ENCODE data around the gene ZNF581.
A peak's percentile ranks its signal among the peaks of the same experiment; 100 is the strongest.

The ZNF581 gene

GRCh38 chr19:55667511-55667910 is 24.1 kb downstream of the ZNF581 start:
- DNase-seq = no peak

- no peak for DNase-seq
Observed at GRCh38 chr19:55667958-55668357, 24.5 kb downstream of the ZNF581 start.

DNA sequence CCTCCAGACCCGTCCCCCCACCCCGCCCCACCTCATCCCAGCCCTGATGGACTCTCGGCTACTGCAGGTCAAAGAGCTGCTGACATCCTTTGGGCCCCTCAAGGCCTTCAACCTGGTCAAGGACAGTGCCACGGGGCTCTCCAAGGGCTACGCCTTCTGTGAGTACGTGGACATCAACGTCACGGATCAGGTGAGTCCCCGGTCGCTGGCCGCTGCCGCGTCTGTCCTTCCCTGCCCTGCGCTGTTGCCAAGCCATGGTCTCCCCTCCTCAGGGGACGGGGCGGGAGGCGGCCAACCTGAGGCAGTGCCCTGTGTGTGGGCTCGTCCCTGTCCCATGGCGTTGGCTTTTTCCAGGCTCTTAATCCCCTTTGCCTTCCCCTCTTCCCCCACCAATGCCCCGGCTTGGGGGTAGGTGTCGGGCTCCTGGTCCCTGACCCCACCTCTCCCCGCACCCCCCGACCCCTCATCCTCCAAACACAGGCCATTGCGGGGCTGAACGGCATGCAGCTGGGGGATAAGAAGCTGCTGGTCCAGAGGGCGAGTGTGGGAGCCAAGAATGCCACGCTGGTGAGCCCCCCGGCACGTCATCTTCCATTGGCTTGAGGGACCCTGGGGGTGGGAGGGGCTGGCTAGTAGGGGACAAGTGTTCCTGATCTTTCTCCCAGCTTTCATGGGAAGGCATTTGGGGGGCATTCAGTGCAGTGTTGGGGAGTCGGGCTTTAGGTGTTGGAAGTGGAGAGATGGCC is 25.3 kb downstream of the ZNF581 start:
- no peak for DNase-seq

GRCh38 chr19:55669418-55670279 is 26.2 kb downstream of the ZNF581 start:
- DNase-seq = no peak

- no peak for DNase-seq
Observed at GRCh38 chr19:55670280-55671053, 27.0 kb downstream of the ZNF581 start.

GRCh38 chr19:55671054-55671378 is 27.6 kb downstream of the ZNF581 start:
- DNase-seq = no peak

DNA sequence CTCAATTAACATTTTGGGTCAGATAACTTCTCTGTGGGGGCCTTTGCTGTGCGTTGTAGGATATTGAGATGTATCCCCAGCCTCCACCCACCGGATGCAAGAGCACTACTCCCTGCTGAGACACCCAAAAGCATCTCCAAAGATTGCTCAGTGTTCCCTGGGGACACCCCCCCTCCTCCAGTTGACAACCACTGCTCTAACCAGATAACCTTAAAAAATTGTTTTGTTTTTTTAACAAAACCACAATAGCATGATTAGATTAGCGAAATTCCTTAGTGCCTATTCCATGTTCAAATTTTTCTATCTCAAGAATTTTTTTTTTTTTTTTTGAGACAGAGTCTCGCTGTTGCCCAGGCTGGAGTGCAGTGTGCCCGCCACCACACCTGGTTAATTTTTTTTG is 29.0 kb downstream of the ZNF581 start:
- no peak for DNase-seq

DNA sequence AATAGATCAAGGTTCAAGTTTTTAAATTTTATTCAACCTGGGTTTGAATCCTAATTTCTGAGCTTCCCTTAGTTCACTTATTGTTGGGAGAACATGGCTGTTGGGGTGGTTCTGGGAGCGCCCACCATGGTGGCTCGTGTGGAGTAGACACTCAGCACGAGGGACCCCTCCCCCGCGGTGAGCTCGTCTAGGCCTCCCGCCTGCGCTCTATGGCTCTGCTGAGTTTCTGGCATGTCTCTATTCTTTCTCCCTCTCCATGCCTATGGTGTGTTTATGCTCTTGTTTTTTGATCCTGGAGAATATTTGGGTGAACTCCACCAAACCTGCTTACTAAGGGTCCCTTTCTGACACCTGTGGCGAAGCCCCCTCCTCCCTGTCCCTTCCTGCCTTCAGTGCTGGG is 30.0 kb downstream of the ZNF581 start:
- no peak for DNase-seq

GRCh38 chr19:55673889-55674288 is 30.4 kb downstream of the ZNF581 start:
- no peak for DNase-seq

DNA sequence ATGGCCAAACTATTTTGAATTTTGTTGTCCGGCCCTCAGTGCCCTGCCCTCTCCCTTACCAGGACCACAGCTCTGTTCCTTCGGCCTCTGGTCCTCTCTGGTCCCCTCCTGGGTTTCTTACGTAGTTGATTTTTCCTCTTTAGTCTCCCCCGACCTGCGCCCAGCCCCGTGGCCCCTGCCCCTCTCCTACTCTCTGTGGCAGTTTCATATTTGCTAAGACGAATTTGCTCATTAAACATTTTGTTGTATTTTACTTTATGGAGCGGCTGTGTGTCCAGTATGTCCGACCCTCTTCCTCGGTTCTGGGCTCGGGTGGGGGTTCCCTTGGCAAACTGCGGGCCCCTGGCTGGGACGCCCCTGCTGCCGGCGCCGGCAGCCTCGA is 31.0 kb downstream of the ZNF581 start:
- DNase-seq = no peak

DNA sequence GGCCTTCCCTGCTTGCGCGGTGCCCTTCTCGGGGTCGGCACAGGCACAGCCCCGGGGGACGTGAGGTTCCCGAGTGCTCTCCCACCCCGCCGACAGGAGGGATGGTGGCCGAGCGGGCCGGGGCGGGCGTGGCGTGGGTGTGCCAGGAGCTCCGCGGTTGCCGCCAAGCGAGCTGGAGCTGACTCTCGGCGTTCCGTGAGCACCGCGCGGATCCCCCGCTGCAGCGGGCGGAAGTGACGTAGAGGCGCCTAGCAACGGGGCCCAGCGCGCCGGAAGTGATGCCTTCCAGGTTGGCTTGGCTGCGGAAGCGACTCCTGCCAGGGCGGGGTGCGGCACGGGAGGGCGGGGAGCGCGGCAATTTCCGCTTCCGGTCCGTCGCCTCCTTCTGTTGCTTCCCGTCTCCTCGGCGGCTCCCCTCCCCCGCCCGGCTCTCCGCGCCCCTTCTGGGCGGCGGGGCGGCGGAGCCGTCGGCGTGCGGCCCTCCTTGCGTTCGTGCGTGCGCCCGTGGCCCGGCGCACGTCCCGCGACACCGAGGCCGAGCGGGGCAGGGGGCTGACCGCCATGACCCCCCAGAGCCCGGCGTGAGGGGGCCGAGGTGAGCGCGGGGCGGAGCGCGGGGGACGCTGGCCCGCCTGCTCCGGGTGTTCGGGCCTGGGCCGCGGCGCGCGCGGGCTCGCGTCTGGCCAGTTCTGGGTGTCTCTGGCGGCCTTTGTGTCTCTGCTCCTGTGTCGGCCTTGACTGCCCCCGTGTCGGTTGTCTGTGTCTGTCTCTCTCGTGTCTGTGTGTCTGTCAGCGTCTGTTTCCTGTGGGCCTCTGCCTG is 31.6 kb downstream of the ZNF581 start, which contains the start of gene EPN1:
Gene EPN1, plus strand, starts transcription at position 386 of the 820 bp plus-strand sequence. CDS start 3,402 bp downstream, outside the sequence.
- DNase-seq = peak; percentile 97

- DNase-seq = no peak
Observed at GRCh38 chr19:55675661-55676354, 32.4 kb downstream of the ZNF581 start.

DNA sequence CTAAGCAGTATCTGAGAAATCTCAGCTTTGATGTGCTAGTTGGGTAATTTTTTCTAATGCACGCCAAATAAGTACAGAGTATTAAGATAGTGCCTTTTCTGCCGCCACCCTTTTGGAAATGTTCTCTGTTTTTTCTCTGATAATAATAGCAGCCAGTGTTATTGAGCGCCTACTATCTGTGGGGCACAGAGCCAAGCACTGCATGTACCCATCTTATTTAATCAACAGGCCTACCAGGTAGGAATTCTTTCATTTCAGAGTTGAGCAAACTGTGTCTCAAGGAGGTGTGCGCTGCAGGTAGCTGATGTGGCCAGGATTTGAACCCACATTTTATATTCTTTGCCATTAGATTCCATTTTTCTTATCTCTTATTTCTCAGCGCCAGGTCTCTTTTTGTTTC is 32.9 kb downstream of the ZNF581 start:
- no peak for DNase-seq

GRCh38 chr19:55676889-55677505 is 33.5 kb downstream of the ZNF581 start:
- no peak for DNase-seq

- no peak for DNase-seq
Observed at GRCh38 chr19:55677572-55678028, 34.2 kb downstream of the ZNF581 start.

DNA sequence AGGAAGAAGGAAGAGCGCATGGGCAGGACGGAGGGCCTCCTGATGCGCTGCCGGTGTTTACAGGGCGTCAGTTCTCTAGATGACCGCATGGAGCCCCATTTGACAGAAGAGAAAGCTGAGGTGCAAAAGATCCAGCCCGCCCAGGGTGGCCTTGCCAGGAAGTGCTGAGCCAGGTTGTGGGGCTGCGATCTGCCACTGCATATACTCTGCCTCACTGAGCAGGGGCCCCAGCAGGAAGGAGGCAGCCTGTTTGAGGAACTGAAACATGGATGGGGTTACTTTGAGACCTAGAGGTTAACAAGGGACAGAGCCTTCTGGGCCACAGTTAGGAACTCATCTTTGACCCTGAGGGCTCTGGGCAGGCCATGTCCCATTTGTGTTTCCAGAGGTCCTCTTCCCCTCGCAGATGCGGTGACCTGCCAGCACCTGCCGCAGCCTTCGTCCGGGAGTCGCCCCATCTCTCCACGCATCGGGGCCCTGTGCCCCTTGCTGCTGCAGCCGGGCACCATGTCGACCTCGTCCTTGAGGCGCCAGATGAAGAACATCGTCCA is 34.7 kb downstream of the ZNF581 start:
- no peak for DNase-seq

- DNase-seq = no peak
Observed at GRCh38 chr19:55679343-55680257, 36.2 kb downstream of the ZNF581 start.

GRCh38 chr19:55680339-55681130 is 37.1 kb downstream of the ZNF581 start:
- no peak for DNase-seq
